ENCODE measurements around the gene SYTL2. TPM values are rescaled to one million over a fixed set of nuclear protein-coding genes. Genes with fewer than 3 reads are reported as not detected.

SYTL2 gene
- total and polyA plus RNA-seq, 12 donors: 2.9 to 16.1 (median 5.1) TPM

DNA sequence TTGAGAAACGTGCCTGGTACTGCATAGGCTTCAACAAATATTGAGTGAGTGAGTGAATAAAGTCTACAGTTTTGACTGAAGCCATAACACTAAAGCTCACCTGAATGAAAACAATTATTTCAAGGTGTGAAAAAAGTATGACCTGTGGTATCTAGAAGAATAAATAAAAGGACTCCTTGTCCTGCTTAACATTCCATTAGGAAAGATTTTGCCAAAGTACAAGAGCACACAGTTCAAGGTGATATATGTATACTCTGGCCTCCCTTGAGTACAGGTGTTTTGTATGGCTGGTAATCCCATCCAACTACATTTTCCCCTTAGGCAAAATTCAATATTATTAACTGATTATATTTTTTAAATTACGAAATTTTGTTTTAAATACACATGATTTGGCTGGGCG is 144.3 kb downstream of the SYTL2 start:
- TF ChIP-seq, protein P1, sequence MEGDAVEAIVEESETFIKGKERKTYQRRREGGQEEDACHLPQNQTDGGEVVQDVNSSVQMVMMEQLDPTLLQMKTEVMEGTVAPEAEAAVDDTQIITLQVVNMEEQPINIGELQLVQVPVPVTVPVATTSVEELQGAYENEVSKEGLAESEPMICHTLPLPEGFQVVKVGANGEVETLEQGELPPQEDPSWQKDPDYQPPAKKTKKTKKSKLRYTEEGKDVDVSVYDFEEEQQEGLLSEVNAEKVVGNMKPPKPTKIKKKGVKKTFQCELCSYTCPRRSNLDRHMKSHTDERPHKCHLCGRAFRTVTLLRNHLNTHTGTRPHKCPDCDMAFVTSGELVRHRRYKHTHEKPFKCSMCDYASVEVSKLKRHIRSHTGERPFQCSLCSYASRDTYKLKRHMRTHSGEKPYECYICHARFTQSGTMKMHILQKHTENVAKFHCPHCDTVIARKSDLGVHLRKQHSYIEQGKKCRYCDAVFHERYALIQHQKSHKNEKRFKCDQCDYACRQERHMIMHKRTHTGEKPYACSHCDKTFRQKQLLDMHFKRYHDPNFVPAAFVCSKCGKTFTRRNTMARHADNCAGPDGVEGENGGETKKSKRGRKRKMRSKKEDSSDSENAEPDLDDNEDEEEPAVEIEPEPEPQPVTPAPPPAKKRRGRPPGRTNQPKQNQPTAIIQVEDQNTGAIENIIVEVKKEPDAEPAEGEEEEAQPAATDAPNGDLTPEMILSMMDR (IDR thresholded peaks at IDR 0.05): no peak
- intact Hi-C loops (cut with DNase I): loop anchor here in 1 of 10 donors (5.0 kb wide), 1 partner anchor 51 kb away; no protein-coding TSS in a partner anchor
- WGBS, 2 donors: 95 to 98% methylated on average over 3 of the region's 3 CpGs
- no peaks in the 10 kb centered on the region for H3K9me3 ChIP-seq
- no peaks in the 10 kb centered on the region for H3K27me3 ChIP-seq
- no peak for ATAC-seq
- no peak overlapping the region for H3K27ac ChIP-seq
- H3K4me3 ChIP-seq: no peak overlapping the region
- peaks cover 4 to 26% (median 20%) of the 10 kb centered on the region in 9 donors for H3K4me1 ChIP-seq
- peaks cover 0 to 15% (median 0%) of the 10 kb centered on the region in 9 donors for H3K36me3 ChIP-seq
- DNase-seq: no peak

DNA sequence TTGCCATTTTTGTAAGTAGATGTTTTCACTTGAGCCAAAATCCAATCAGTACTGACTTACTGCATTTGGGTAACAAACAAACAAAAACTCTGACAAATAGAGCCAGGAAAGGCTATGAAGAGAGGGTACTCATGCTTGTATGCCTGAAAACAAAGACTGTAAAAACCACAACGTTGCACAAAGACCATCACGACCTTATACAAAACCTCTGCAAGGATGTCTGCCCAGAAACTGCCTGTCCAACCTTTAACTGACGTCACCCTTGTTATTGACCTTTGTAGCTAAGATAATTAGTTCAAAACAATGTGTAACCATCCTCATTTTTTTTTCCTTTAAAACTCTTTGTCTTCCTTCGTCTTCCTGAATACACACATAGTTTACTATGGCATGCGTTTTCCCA is 145.2 kb downstream of the SYTL2 start:
- Histone ChIP-seq H3K36me3 (peaks cover 0 to 24% (median 0%) of the 10 kb centered on the region in 9 donors), H3K27ac (peak overlapping the region in 4 of 10 donors; percentile 97 to 100 (median 99))

DNA sequence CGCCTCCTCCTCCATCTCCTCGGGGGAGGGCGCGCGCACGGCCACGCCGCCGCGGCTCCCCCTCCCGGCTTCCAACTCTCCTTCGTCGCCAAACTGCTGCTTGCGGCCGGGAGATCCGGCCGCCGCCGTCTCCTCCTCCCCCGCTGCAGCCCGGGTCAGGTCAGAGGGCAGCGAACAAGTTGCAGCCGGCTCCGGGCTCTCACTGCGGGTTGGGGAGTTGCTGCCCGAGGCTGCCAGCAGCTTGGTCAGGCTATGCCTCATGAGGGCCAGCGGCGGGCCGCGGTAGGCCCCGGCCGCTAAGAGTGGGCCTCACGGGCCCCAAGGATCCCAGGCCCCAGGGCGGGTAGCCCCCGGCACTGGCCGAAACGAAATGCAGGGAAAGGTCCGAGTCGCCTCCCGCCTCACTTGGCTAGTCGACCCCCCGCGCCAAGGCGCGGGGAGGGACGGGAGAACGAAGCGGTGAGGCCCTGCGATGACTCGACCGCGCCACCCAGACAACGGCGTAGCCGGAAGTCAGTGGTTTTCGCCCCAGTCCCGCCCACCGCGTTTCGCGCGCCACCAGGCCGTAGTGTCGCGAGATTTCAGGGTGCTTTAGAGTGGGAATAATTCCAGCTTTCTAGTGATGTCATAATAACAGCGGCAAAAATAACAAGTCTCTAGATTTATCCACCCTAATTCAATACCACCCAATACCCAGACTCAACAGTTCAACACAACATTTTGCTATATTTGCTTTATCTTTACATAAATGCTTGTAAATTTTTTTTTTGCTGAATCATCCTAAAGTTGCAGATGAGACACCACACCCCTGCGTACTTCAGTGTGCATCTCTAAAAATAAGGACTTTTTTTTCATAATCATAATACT is 146.1 kb downstream of the SYTL2 start, which contains the start of gene CREBZF:
CREBZF (minus strand) TSS at position 515 of the 867 bp plus-strand sequence; CDS start at position 261, 254 bp downstream.
- TF ChIP-seq, protein P1 (IDR thresholded peaks at IDR 0.05): no peak
- Histone ChIP-seq H3K27ac (peak within 1 kb of the TSS; percentile 86 to 100 (median 98)), H3K9me3 (no peaks in the 10 kb centered on the region), H3K27me3 (no peaks in the 10 kb centered on the region), H3K4me3 (peak within 1 kb of the TSS; percentile 64 to 98 (median 88)), H3K4me1 (peaks cover 4 to 44% (median 38%) of the 10 kb centered on the region in 9 donors), H3K36me3 (peaks cover 0 to 33% (median 6%) of the 10 kb centered on the region in 9 donors)
- ATAC-seq: peak; percentile 96 to 98 (median 96)
- peak; percentile 94 to 96 for DNase-seq
- 0% methylated on average over 67 of the region's 67 CpGs for WGBS, 2 donors
- intact Hi-C loops (cut with DNase I): loop anchor here in 6 of 10 donors (1.0 to 5.0 kb wide), 4 partner anchors 36 to 52 kb away; partner anchors contain the start of genes TMEM126B (in 6 of the 6) and DLG2 (in 1 of the 6)

More for the DNA sequence above, 145.2 kb downstream of the SYTL2 start:
- Histone ChIP-seq H3K4me1 (peaks cover 4 to 36% (median 29%) of the 10 kb centered on the region in 9 donors), H3K9me3 (no peaks in the 10 kb centered on the region), H3K27me3 (no peaks in the 10 kb centered on the region), H3K4me3 (peak overlapping the region in 4 of 10 donors; percentile 85 to 96 (median 92))
- intact Hi-C loops (cut with DNase I): loop anchor here in 4 of 10 donors (2.0 to 5.0 kb wide), 2 partner anchors 37 to 52 kb away; partner anchors contain the start of gene TMEM126B (in 4 of the 4)
- TF ChIP-seq, protein P1 (IDR thresholded peaks at IDR 0.05): no peak
- DNase-seq: no peak
- 77 to 84% methylated on average over 5 of the region's 5 CpGs for whole genome bisulfite sequencing, 2 donors
- ATAC-seq: no peak
